Mammary epithelial cell (primary cell): ENCODE results near the gene SLIRP.

Experiments used
- EZH2 ChIP-seq: IDR thresholded peaks from 2 replicates; pipeline ENCODE4 v1.6.1; 2012; ENCODE audit warnings: low read length, inconsistent platforms, borderline replicate concordance
- TF ChIP-seq, protein P1 (sequence below), 2 donors: IDR thresholded peaks in 1 of 2; conservative IDR thresholded peaks in 1 of 2; 2 replicates each; pipeline ENCODE4 v1.5.1; 2011 to 2012; ENCODE audit warnings: inconsistent platforms in 2 of 2, low read length in 2 of 2, mild to moderate bottlenecking in 2 of 2, control low read depth in 1 of 2, low read depth in 1 of 2; ENCODE audit not compliant: insufficient read depth in 1 of 2; ENCODE audit errors: extremely low read depth in 1 of 2

DNA sequence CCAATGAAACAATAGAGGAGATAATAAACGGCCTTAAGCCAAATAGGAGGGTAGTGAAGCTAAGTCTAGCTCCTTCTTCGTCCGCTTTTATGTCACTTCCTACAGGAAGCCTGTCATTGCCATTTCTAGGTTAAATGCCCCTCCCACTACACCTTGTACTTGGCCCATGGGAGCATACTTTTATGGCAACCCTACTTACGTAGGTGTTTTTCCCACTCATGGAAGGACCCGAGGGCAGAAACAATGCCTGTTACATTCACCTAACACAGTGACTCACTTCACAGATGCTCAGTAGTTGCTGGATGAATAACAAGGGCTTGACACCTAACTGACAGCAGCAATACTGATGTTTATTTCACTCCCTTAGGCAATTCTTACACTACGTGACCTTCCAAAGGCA lies 44.6 kb upstream of the SLIRP start:
- TF ChIP-seq, protein P1, sequence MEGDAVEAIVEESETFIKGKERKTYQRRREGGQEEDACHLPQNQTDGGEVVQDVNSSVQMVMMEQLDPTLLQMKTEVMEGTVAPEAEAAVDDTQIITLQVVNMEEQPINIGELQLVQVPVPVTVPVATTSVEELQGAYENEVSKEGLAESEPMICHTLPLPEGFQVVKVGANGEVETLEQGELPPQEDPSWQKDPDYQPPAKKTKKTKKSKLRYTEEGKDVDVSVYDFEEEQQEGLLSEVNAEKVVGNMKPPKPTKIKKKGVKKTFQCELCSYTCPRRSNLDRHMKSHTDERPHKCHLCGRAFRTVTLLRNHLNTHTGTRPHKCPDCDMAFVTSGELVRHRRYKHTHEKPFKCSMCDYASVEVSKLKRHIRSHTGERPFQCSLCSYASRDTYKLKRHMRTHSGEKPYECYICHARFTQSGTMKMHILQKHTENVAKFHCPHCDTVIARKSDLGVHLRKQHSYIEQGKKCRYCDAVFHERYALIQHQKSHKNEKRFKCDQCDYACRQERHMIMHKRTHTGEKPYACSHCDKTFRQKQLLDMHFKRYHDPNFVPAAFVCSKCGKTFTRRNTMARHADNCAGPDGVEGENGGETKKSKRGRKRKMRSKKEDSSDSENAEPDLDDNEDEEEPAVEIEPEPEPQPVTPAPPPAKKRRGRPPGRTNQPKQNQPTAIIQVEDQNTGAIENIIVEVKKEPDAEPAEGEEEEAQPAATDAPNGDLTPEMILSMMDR (conservative IDR thresholded peaks at IDR 0.05 in 1 of 2, IDR thresholded peaks at IDR 0.05 in 1 of 2; ENCODE audit: extremely low read depth in 1 of 2, insufficient read depth in 1 of 2, low read depth in 1 of 2, low read length in 2 of 2) = no peak
- TF ChIP-seq EZH2 = no peak
